Motor neuron (in vitro differentiated cells): ENCODE results near the gene CAST. TPM values are rescaled to one million over a fixed set of nuclear protein-coding genes. Genes with fewer than 3 reads are reported as not detected.
"Not testable (repeated sequence)": the region's sequence is repeated elsewhere in the genome, so short reads cannot be mapped to it uniquely, and the experiment has no call there.

ENCODE experiments used
- ATAC-seq, 8 experiments: fragments of 200-7000 bp; cut with Tn5 transposase; replicated peaks in 6 of 8; 2 replicates each; pipeline ENCODE4 v1.8.0; 2021; ENCODE audit warnings: mild to moderate bottlenecking in 8 of 8, moderate library complexity in 8 of 8
- H3K27ac ChIP-seq, 2 donors: fragments of 250-450 bp; sonication (Bioruptor Pico); 2 replicates each; pipeline ENCODE4 v1.9.0; 2021; ENCODE audit warnings: antibody characterized with exemption in 2 of 2, mild to moderate bottlenecking in 2 of 2, moderate library complexity in 1 of 2
- H3K4me1 ChIP-seq, 2 donors: fragments of 250-450 bp; sonication (Bioruptor Pico); replicated peaks in 1 of 2; 2 replicates each; pipeline ENCODE4 v1.6.1; 2021; ENCODE audit warnings: antibody characterized with exemption in 2 of 2, mild to moderate bottlenecking in 2 of 2, moderate library complexity in 1 of 2
- H3K4me3 ChIP-seq, 5 donors: fragments of 250-450 bp; sonication (Bioruptor Pico); 2 replicates each; pipeline ENCODE4 v1.9.0; 2021; ENCODE audit warnings: antibody characterized with exemption in 5 of 5, mild to moderate bottlenecking in 5 of 5, moderate library complexity in 4 of 5
- WGBS, 10 experiments: fragments of 450-650 bp; shearing (Covaris generic); methylation state at CpG; one replicate each; pipeline ENCODE4 v1.0.0; 2022; 5-methylcytosine and 5-hydroxymethylcytosine counted together
- in situ Hi-C, 9 experiments: fragments of 400-800 bp; cut with MboI; loops; one replicate each; pipeline ENCODE4 v1.15.0; 2021; ENCODE audit warnings: low sequenced_read_pairs in 9 of 9, low pct_unique_long_range_greater_than_20kb in 2 of 9; ENCODE audit not compliant: unreplicated experiment in 9 of 9
- total RNA-seq, 8 experiments: library from RNA; unstranded; fragments of 300-600 nt; gene quantifications; 2 replicates each; pipeline versions ENCODE4 v1.2.3 to v1.2.4, GENCODE V29; 2022

Gene CAST
- total RNA-seq: 100 to 1,000 TPM in 1 of 8 experiments, 10 to 100 TPM in 7; 18.3 to 104 (median 41.3) TPM

DNA sequence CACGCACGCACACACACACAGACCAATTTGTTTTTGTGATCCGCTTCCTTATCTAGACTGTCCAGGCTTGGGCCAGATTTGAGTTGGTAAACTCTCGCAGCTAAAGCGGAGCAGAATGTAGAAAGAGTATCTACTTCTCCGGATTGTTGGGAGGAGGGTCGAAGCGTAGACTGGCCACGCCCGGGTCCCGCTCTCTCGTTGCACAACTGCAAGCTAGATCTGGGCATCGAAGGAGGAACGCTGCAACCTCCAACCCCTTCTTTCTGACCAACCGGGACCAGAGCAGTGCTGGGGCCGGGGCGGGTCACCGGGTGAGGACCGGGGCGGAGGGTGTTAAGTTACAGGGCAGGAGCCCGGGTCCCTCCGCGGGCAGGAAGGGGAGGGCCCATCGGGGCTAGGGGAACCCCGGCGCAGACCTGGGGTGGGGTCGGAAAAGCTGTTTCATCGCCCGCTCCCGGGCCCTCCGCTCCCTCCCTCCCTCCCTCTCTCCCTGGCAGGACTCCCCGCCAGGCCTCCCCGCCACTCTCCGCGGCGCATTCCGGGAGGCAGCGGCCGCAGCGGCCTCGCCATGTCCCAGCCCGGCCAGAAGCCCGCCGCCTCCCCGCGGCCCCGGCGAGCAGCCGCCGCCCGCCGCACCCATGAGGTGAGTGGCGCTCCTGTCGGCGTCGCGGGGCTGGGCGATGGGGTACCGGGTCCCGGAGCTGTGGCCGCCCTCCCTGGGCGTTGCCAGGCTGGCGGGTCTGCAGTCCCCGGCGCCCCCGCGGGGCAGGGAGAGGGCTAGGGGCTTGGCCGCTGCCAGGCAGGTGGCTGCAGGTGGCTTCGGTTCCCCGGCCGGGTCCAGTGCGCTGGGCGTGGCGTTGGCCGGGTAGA is at the start of gene CAST:
Gene CAST (plus strand): TSS at position 522 of the 870 bp plus-strand sequence. CDS start 47 bp downstream, at position 569.
- H3K27ac ChIP-seq: no peak within 1 kb of the TSS
- H3K4me3 ChIP-seq: peak within 1 kb of the TSS; percentile 52 to 91 (median 88)
- ATAC-seq: peak; percentile 49 to 73 (median 65)
- WGBS, 10 experiments: 0 to 20% (median 0%) methylated on average over 1 to 9 of the region's 75 CpGs; no CpG with 5 or more reads in 2 of the 10 experiments
- in situ Hi-C loops: no loop called here
- H3K4me1 ChIP-seq: no peaks in the 10 kb centered on the region

GRCh38 chr5:96614110-96614691 is 48.0 kb upstream of the CAST start:
- H3K4me3 ChIP-seq: no peak overlapping the region
- H3K4me1 ChIP-seq: peaks cover 3 to 6% of the 10 kb centered on the region in 2 donors
- WGBS, 10 experiments: 0 to 100% (median 32%) methylated on average over 1 to 5 of the region's 6 CpGs; no CpG with 5 or more reads in 2 of the 10 experiments
- peak; percentile 83 to 95 (median 90) for ATAC-seq
- in situ Hi-C loops: loop anchor here in 3 of 9 experiments (10.0 to 25.0 kb wide), 4 partner anchors 71 to 752 kb away; no protein-coding TSS in a partner anchor
- no peak overlapping the region for H3K27ac ChIP-seq

GRCh38 chr5:96615223-96615622 is 47.0 kb upstream of the CAST start:
- Histone ChIP-seq H3K4me3 (no peak overlapping the region), H3K27ac (no peak overlapping the region), H3K4me1 (peaks cover 3 to 6% of the 10 kb centered on the region in 2 donors)
- WGBS, 10 experiments: 73 to 100% (median 96%) methylated on average over 1 to 3 of the region's 3 CpGs; no CpG with 5 or more reads in 4 of the 10 experiments
- peak in 1 of 8 experiments; percentile 47 for ATAC-seq
- in situ Hi-C loops: loop anchor here in 3 of 9 experiments (10.0 to 25.0 kb wide), 4 partner anchors 70 to 753 kb away; no protein-coding TSS in a partner anchor

DNA sequence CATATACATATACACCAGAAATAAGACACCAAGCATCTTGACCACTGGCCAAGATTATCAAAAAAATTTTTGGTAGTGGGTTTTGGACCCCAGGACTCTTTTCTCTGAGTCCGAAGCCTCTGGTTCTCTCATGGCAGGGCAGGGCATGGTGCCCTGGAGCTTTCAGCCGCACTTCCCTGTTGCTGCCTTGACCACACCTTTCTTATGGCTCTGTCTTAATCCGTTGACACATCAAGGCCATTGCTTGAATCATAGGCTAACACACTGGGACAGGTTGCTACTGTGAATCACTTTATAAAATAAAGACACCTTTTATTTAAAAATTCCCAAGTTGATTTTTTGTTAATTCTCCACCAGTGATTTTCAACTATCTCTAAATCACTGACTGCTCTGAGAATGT is 45.4 kb upstream of the CAST start:
- WGBS, 10 experiments: 83 to 100% (median 89%) methylated on average over 1 to 3 of the region's 3 CpGs; no CpG with 5 or more reads in 4 of the 10 experiments

DNA sequence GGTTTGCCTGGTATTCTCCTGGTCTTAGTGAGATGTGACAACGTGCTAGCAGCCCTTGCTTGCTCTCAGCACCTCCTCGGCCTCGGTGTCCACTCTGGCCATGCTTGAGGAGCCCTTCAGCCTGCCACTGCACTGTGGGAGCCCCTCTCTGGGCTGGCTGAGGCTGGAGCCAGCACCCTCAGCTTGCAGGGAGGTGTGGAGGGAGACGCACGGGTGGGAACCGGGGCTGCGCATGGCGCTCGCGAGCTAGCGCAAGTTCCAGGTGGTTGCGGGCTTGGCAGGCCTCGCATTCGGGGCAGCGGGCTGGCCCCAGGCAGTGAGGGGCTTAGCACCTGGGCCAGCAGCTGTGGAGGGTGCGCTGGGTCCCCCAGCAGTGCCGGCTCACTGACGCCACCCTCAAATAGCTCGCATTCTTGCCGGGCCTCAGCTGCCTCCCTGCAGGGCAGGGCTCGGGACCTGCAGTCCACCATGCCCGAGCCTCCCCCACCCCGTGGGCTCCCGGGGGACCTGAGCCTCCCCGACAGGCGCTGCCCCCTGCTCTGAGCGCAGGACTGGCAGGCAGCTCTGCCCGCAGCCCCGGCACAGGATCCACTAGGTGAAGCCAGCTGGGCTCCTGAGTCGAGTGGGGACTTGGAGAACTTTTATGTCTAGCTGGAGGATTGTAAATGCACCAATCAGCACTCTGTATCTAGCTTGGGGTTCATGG is 43.7 kb upstream of the CAST start:
- in situ Hi-C loops: loop anchor here in 3 of 9 experiments (10.0 to 25.0 kb wide), 4 partner anchors 66 to 756 kb away; no protein-coding TSS in a partner anchor
- WGBS, 10 experiments: 87 to 100% (median 95%) methylated on average over 1 to 11 of the region's 30 CpGs; no CpG with 5 or more reads in 5 of the 10 experiments
- not testable (repeated sequence) for H3K4me3 ChIP-seq, H3K27ac ChIP-seq, ATAC-seq, H3K4me1 ChIP-seq

More for the DNA sequence above, 45.4 kb upstream of the CAST start:
- in situ Hi-C loops: loop anchor here in 3 of 9 experiments (10.0 to 25.0 kb wide), 4 partner anchors 68 to 754 kb away; no protein-coding TSS in a partner anchor
- no peak overlapping the region for H3K4me3 ChIP-seq
- peaks cover 3 to 6% of the 10 kb centered on the region in 2 donors for H3K4me1 ChIP-seq
- ATAC-seq: no peak
- H3K27ac ChIP-seq: no peak overlapping the region

- WGBS, 10 experiments: 60 to 82% (median 72%) methylated on average over 1 to 2 of the region's 2 CpGs; no CpG with 5 or more reads in 5 of the 10 experiments
- in situ Hi-C loops: loop anchor here in 3 of 9 experiments (10.0 to 25.0 kb wide), 4 partner anchors 65 to 758 kb away; no protein-coding TSS in a partner anchor
- ATAC-seq: no peak
- Histone ChIP-seq H3K4me3 (no peak overlapping the region), H3K27ac (no peak overlapping the region), H3K4me1 (no peaks in the 10 kb centered on the region)
These were observed 42.2 kb upstream of the CAST start for GRCh38 chr5:96619946-96620345.

DNA sequence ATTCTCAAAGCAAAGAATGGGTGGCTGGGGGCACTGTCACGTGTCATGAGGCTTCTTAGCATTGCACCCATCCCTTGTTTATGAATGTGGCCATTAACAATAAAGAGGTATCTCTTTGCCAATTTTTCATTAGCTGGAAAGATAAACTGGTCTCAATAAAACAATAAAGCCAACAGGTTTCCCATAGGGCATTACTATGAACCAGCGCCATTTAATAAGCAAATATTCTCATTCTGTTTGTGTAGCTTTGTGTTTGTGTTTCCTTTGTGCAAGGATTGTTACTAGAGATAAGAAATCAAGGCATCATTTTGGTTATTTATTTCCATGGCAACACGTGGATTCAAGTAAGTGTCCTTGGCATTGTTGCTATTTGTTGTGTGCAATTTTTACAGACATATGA is 37.6 kb upstream of the CAST start:
- no peak for ATAC-seq
- Histone ChIP-seq H3K27ac (no peak overlapping the region), H3K4me1 (no peaks in the 10 kb centered on the region), H3K4me3 (no peak overlapping the region)
- 45 to 100% (median 75%) methylated on average over 1 to 3 of the region's 3 CpGs; no CpG with 5 or more reads in 2 of the 10 experiments for WGBS, 10 experiments
- in situ Hi-C loops: loop anchor here in 2 of 9 experiments (25.0 kb wide), 3 partner anchors 113 to 762 kb away; no protein-coding TSS in a partner anchor

DNA sequence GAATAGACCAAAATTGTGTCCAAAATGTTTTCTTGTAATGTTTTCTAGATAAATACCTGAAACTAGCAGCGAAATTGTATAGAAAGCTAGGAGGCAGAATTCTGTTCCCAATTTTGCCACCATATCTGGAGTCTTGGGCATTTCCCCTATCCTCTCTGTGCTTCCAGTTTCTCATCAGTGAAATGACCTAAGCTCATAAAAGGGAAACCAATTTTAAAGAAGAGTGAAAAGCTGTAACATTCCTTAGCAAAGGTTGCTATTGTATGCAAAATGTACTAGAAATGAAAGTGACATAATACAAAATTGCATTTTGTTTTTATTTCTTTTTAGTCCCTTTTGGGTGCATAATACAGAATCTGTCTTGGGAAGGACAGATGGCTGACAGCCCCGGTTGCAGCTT is 36.8 kb upstream of the CAST start:
- WGBS, 10 experiments: 0 to 100% (median 50%) methylated on average over 1 to 2 of the region's 2 CpGs; no CpG with 5 or more reads in 1 of the 10 experiments
- Histone ChIP-seq H3K4me3 (no peak overlapping the region), H3K27ac (no peak overlapping the region), H3K4me1 (no peaks in the 10 kb centered on the region)
- no peak for ATAC-seq
- in situ Hi-C loops: loop anchor here in 1 of 9 experiments (25.0 kb wide), 1 partner anchor 537 kb away; no protein-coding TSS in a partner anchor

GRCh38 chr5:96626956-96627355 is 35.2 kb upstream of the CAST start:
- no peak for ATAC-seq
- Histone ChIP-seq H3K4me1 (no peaks in the 10 kb centered on the region), H3K4me3 (no peak overlapping the region), H3K27ac (no peak overlapping the region)
- in situ Hi-C loops: loop anchor here in 1 of 9 experiments (25.0 kb wide), 1 partner anchor 535 kb away; no protein-coding TSS in a partner anchor
- 40 to 100% (median 98%) methylated on average over 1 to 2 of the region's 2 CpGs for WGBS, 10 experiments

DNA sequence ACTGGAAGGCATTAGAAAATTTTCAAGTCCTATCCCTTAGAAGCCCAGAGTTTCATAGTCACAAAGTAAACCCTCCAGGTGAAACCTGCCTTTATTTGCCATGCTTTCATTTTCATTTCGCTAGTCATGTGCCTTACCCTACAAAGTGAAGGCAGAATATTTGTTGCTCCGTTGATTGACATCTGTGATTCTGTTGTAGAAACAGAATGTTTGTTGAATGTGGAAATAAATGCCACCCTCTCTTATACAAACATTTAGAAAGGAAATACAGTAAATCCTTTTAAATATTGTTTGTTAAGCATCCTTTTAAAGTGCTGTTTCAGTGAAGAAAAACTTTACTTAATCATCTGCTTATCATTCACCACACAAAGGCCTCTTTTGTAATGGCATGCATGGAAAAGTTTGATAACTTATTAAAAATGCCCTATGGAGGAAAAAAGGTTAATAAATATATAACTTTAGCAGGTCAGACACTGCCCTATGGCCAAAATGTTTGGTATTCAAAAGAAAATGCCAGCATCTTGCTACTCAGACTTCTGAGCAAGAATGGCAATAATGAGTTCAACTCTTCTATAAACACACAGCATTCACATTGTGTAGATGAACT is 34.3 kb upstream of the CAST start:
- Histone ChIP-seq H3K27ac (no peak overlapping the region), H3K4me1 (no peaks in the 10 kb centered on the region), H3K4me3 (no peak overlapping the region)
- WGBS, 10 experiments: 33 to 100% (median 88%) methylated on average over 1 to 2 of the region's 2 CpGs; no CpG with 5 or more reads in 2 of the 10 experiments
- in situ Hi-C loops: loop anchor here in 1 of 9 experiments (25.0 kb wide), 1 partner anchor 534 kb away; no protein-coding TSS in a partner anchor
- no peak for ATAC-seq

- H3K27ac ChIP-seq: no peak overlapping the region
- H3K4me1 ChIP-seq: no peaks in the 10 kb centered on the region
- no peak for ATAC-seq
- 60 to 100% (median 84%) methylated on average over 1 to 3 of the region's 3 CpGs; no CpG with 5 or more reads in 2 of the 10 experiments for WGBS, 10 experiments
- in situ Hi-C loops: loop anchor here in 1 of 9 experiments (25.0 kb wide), 1 partner anchor 534 kb away; no protein-coding TSS in a partner anchor
- no peak overlapping the region for H3K4me3 ChIP-seq
These were observed 33.8 kb upstream of the CAST start for GRCh38 chr5:96628406-96628805.
